GM23338 (cell line): ENCODE data around the gene LTBR. TPM values are rescaled to one million over a fixed set of nuclear protein-coding genes. Genes with fewer than 3 reads are reported as not detected.
A peak's percentile ranks its signal among the peaks of the same experiment; 100 is the strongest.

Experiments used
- ATAC-seq: fragments of 200-7000 bp; cut with Tn5 transposase; 3 replicates; pipeline ENCODE4 v1.9.1; 2020
- DNase-seq: peaks from one replicate; pipeline ENCODE4 v3.0.0-alpha.2; 2015; ENCODE audit warnings: low spot score
- H2AFZ ChIP-seq: fragments of 200-600 bp; sonication (generic); 2 replicates; pipeline ENCODE4 v1.8.0; 2016; ENCODE audit warnings: antibody characterized with exemption, mild to moderate bottlenecking, moderate library complexity
- H3F3A ChIP-seq: fragments of 200-600 bp; sonication (generic); replicated peaks from 2 replicates; pipeline ENCODE4 v1.8.0; 2017; ENCODE audit warnings: antibody characterized with exemption, mixed run types, low read depth
- H3K27ac ChIP-seq: fragments of 200-600 bp; sonication (generic); 2 replicates; pipeline ENCODE4 v1.6.1; 2016; ENCODE audit warnings: low read depth
- H3K27me3 ChIP-seq: fragments of 200-600 bp; sonication (generic); 2 replicates; pipeline ENCODE4 v1.8.0; 2016; ENCODE audit warnings: mild to moderate bottlenecking, mixed run types, moderate library complexity; ENCODE audit not compliant: insufficient read depth
- H3K36me3 ChIP-seq: fragments of 200-600 bp; sonication (generic); 2 replicates; pipeline ENCODE4 v1.8.0; 2016; ENCODE audit warnings: mild to moderate bottlenecking; ENCODE audit not compliant: insufficient read depth
- H3K4me1 ChIP-seq: fragments of 200-600 bp; sonication (generic); 2 replicates; pipeline ENCODE4 v1.8.0; 2016; ENCODE audit warnings: mild to moderate bottlenecking, moderate library complexity; ENCODE audit not compliant: insufficient read depth
- H3K4me2 ChIP-seq: fragments of 200-600 bp; sonication (generic); 2 replicates; pipeline ENCODE4 v1.7.1; 2017; ENCODE audit warnings: mixed run types
- H3K4me3 ChIP-seq: fragments of 200-600 bp; sonication (generic); 2 replicates; pipeline ENCODE4 v1.6.1; 2016; ENCODE audit warnings: mixed run types
- H3K79me2 ChIP-seq: fragments of 200-600 bp; sonication (generic); replicated peaks from 2 replicates; pipeline ENCODE4 v1.8.0; 2017; ENCODE audit warnings: mild to moderate bottlenecking; ENCODE audit not compliant: insufficient read depth
- H3K9me2 ChIP-seq: fragments of 200-600 bp; sonication (generic); 2 replicates; pipeline ENCODE4 v1.8.0; 2017; ENCODE audit not compliant: insufficient read depth
- H4K20me1 ChIP-seq: fragments of 200-600 bp; sonication (generic); replicated peaks from 2 replicates; pipeline ENCODE4 v1.8.0; 2017; ENCODE audit warnings: mild to moderate bottlenecking; ENCODE audit not compliant: insufficient read depth
- H3K27ac Mint-ChIP-seq: 2 replicates; pipeline ENCODE4 v1.8.0; 2020; ENCODE audit warnings: inconsistent platforms, mild to moderate bottlenecking, moderate library complexity, mixed read lengths
- H3K27me3 Mint-ChIP-seq: 3 replicates; pipeline ENCODE4 v1.8.0; 2022; ENCODE audit warnings: low read depth, mild to moderate bottlenecking, moderate library complexity, mixed read lengths, inconsistent platforms; ENCODE audit not compliant: insufficient read depth, poor library complexity
- H3K36me3 Mint-ChIP-seq: 3 replicates; pipeline ENCODE4 v1.8.0; 2021; ENCODE audit warnings: low read depth, mild to moderate bottlenecking, inconsistent platforms, moderate library complexity, mixed read lengths
- H3K4me1 Mint-ChIP-seq: 3 replicates; pipeline ENCODE4 v1.8.0; 2020; ENCODE audit warnings: mild to moderate bottlenecking, inconsistent platforms, mixed read lengths
- H3K4me3 Mint-ChIP-seq: 3 replicates; pipeline ENCODE4 v1.8.0; 2021; ENCODE audit warnings: moderate library complexity, mild to moderate bottlenecking, inconsistent platforms, mixed read lengths
- H3K9me3 Mint-ChIP-seq: 3 replicates; pipeline ENCODE4 v1.8.0; 2020; ENCODE audit warnings: moderate library complexity, mild to moderate bottlenecking, inconsistent platforms, mixed read lengths
- CTCF ChIP-seq, 2 experiments: fragments of 200-600 bp in 1 of 2; sonication (generic) in 1 of 2; conservative IDR thresholded peaks; 2 replicates each; pipeline versions ENCODE4 v1.5.1 to v1.6.1; 2016 to 2017; ENCODE audit warnings: antibody characterized with exemption in 2 of 2, low read depth in 2 of 2, mild to moderate bottlenecking in 2 of 2, moderate library complexity in 1 of 2
- STAT1 ChIP-seq: IDR thresholded peaks from one replicate; pipeline ENCODE4 v1.6.1; 2016; ENCODE audit warnings: antibody characterized with exemption; ENCODE audit not compliant: unreplicated experiment
- ZNF114 ChIP-seq: fragments of 250-450 bp; sonication (Bioruptor Pico); IDR thresholded peaks from 2 replicates; pipeline ENCODE4 v1.5.0; 2020; ENCODE audit warnings: mild to moderate bottlenecking, moderate library complexity
- ZNF462 ChIP-seq: fragments of 250-450 bp; sonication (Bioruptor Pico); IDR thresholded peaks from 2 replicates; pipeline ENCODE4 v1.5.0; 2020; ENCODE audit warnings: mild to moderate bottlenecking, moderate library complexity
- polyA plus RNA-seq: library from polyadenylated mRNA; unstranded; fragments of >200 nt; fragmentation: Nextera tagmentation; extraction: Ambion mirVana; gene quantifications from 2 replicates; pipeline ENCODE4 v1.2.1, GENCODE V29; 2016
- total RNA-seq: library from RNA; depleted of rRNA; stranded (reverse); fragments of >200 nt; shearing (Covaris generic); gene quantifications from 2 replicates; pipeline ENCODE4 v1.2.3, GENCODE V29; 2014

The LTBR gene
- total and polyA plus RNA-seq, 2 experiments from 2014 or later: 6.1 to 6.8 TPM

- ATAC-seq: no peak
- H3K9me2 ChIP-seq: no peaks in the 10 kb centered on the region
- H3K4me1 ChIP-seq: peaks cover 61% of the 10 kb centered on the region
- H3K36me3 ChIP-seq: no peaks in the 10 kb centered on the region
- peak overlapping the region; percentile 92 for H3K4me2 ChIP-seq
- Mint-ChIP-seq H3K4me1 (peaks cover 75% of the 10 kb centered on the region), H3K27me3 (peaks cover 23% of the 10 kb centered on the region), H3K36me3 (peaks cover 25% of the 10 kb centered on the region; the same call in 2 of the 3 replicates), H3K27ac (peak overlapping the region; percentile 98), H3K4me3 (peak overlapping the region; percentile 97), H3K9me3 (no peaks in the 10 kb centered on the region)
- peaks cover 24% of the 10 kb centered on the region for H3F3A ChIP-seq
- peaks cover 49% of the 10 kb centered on the region for H3K79me2 ChIP-seq
- DNase-seq: no peak
- no peaks in the 10 kb centered on the region for H4K20me1 ChIP-seq
- H3K27me3 ChIP-seq: no peaks in the 10 kb centered on the region
- no peak overlapping the region for H2AFZ ChIP-seq
- peak overlapping the region; percentile 98 for H3K27ac ChIP-seq
- TF ChIP-seq ZNF114 (CRISPR knock-in tag) (no peak), ZNF462 (CRISPR knock-in tag) (no peak), STAT1 (no peak), CTCF (conservative IDR thresholded peaks at IDR 0.05; ENCODE audit: low read depth in 2 of 2) (no peak)
- peak overlapping the region; percentile 67 for H3K4me3 ChIP-seq
These were observed 9.2 kb upstream of the LTBR start for GRCh38 chr12:6374786-6375160.
